HG03159 (cell line): Measurements from ENCODE around the gene ABHD6.

ENCODE experiments used
- ATAC-seq: cut with Tn5 transposase; IDR thresholded peaks from one replicate; pipeline ENCODE4 v1.9.1; 2021; ENCODE audit warnings: mild to moderate bottlenecking, moderate library complexity; ENCODE audit not compliant: unreplicated experiment

The ABHD6 gene

GRCh38 chr3:58307639-58308215 is 70.1 kb downstream of the ABHD6 start:
- no peak for ATAC-seq

DNA sequence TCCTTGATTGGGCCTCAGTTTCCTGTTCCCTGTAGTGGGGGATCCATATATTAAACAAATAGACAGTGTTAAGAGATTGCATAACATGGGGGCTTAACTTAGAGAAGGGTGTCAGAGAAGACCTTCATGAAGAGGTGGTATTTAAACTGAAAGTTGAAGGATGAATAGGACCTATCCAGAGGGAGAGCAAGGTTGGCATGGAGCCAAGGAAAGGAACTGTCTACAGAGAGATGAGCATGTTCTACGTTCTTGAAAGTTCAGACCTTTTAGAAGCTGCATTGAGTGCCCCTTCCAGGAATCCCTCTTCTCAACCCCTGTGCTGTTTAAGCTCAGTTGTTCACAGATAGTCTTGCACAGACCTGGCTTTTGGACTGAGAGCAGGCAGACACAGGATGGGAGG is 71.1 kb downstream of the ABHD6 start:
- no peak for ATAC-seq

DNA sequence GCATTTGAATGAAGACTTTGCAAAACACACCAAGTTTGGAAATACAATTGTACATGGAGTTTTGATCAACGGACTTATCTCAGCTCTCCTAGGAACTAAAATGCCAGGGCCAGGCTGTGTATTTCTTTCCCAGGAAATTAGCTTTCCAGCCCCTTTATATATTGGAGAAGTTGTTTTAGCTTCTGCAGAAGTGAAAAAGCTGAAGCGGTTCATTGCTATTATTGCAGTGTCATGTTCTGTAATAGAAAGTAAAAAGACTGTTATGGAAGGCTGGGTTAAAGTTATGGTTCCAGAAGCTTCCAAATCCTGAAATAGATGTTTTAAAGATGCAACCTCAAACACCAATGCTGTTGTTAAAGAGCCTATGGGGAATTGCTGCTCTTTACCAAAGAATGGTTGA is 80.2 kb downstream of the ABHD6 start:
- ATAC-seq = no peak

DNA sequence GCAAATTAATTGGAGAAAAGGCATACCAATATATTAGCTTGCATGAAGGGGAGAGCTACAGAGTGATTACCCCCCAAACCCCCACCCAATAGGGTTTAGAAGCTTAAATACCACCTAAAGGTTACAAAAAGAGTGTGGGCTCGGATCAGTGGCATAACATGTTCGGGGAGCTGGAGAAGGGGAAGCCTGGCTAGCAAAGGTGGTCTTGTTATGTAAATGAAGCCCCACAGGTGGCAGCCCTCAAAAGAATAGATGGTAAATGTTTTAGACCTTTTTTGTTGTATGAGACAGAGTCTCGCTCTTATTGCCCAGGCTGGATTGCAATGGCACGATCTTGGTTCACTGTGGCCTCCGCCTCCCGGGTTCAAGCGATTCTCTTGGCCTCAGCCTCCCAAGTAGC is 84.2 kb downstream of the ABHD6 start:
- no peak for ATAC-seq

GRCh38 chr3:58322793-58323192 is 85.2 kb downstream of the ABHD6 start:
- ATAC-seq = no peak

- no peak for ATAC-seq
Observed at GRCh38 chr3:58323529-58324390, 86.2 kb downstream of the ABHD6 start.

DNA sequence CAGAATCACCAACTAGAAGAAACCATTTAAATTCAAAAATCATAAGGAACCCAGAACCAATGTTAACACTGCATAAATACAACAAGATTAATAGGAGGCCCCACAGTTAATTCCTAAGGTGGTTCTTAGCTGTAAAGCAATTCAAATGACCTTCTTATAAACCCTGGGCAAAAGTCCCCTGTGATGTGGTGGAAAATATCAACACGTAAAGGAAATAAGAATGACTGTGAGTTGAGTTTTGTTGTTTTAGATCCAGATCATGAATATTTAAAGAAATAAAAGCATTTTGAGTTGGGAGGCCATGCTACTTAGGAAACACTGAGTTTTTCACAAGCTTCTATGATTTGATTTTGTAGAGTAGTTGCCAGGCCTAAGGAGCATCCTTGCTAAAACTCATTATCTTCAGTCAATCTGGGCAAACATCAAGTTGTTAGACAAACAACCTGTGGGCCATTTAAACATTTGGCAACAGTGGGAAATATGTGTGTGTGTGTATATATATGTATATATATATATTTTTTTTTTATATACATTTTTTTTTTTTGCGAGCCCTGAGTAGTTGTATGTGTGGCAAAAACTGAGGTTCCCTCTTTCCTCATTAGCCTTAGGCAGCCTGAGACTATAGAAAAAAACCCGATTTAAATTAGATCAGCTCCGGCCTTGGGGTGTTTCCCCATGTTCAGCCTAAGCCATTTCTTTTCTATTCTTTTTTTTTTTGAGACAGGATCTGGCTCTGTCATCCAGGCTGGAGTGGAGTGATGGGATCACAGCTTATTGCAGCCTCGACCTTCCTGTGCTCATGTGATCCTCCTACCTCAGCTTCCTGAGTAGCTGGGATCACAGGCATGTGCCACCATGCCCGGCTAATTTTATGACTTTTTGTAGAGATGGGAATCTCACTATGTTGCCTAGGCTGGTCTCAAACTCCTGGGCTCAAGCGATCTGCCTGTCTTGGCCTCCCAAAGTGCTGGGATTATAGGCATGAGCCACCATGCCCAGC is 87.1 kb downstream of the ABHD6 start:
- ATAC-seq = no peak

DNA sequence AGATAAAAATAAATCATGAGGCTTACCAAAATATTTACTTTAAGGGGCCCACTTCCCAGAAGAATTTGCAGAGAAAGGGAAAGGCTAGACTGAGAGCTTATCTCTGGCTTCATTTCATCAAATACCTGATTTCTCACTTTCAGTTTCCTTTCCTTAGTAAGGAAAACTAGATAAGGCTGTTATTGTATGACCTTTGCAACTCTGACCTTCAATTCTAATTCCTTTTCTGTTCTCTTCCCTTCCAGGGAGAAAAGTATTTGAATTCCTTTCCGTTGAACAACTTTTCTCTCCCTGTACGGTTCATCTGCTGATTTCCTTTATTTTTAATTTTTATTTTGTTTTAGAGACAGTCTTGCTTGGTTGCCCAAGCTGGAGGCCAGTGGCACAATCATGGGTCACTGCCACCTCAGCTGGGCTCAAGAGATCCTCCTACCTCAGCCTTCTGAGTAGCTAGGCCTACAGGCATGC is 88.0 kb downstream of the ABHD6 start:
- ATAC-seq = no peak

DNA sequence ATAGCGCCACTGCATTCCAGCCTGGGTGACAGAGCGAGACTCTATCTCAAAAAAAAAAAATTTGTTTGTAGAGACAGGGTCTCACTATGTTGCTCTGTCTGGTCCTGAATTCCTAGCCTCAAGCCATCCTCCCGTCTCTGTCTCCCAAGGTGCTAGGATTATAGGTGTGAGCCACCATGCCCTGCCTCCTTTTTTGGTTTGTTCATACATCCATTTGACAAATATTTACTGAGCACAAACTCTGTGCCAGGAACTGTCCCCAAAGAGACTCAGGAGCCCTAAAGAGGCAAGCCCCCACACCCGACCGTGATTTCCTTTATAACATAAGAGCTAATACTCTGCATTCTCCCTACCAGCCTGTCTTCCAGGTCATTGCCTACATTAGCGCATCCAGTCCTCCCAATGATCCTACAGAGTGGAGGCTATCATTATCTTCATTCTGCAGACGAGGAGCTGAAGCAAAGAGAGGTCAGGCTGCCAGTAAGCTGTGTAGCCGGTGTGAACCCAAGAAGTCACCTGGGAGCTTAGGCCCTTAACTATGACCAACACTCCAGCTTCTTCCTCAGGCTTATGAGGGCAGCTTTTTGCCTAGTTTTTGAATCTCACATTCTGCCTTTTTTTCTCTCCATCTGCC is 88.8 kb downstream of the ABHD6 start:
- no peak for ATAC-seq

GRCh38 chr3:58329150-58329921 is 91.7 kb downstream of the ABHD6 start:
- ATAC-seq = no peak

- no peak for ATAC-seq
Observed at GRCh38 chr3:58329922-58330413, 92.4 kb downstream of the ABHD6 start.

- no peak for ATAC-seq
Observed at GRCh38 chr3:58331593-58332152, 94.1 kb downstream of the ABHD6 start.

DNA sequence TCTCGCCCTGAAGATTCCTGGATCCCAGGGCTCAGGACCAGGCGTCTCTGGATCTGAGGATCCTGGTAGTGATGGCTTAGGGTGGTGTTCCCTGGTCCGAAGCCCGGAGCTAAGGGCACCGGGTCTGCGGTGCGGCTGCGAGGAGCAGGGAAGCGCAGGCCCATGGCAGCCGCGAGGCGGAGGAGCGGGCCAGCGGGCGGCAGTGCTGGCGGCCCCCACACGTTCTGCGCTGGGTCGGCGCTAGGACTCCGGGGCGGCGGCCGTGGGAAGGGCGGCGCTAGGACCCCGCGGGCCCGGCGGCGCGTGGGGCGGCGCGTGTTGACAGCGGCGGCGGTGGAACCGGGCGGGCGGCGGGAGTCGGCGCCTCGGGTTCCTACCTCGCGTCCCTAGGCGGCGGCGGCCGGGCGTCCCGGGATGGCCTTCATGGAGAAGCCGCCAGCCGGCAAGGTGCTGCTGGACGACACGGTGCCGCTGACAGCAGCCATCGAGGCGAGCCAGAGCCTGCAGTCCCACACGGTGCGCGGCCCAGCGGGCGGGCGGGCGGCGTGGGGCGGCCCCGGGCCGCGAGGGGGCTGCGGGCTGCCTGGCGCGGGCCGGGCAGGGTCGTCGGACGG is 95.1 kb downstream of the ABHD6 start, which contains the start of gene PXK:
PXK (plus strand) TSS at position 318 of the 614 bp plus-strand sequence; CDS start at position 415, 97 bp downstream.
- peak; percentile 88 for ATAC-seq

DNA sequence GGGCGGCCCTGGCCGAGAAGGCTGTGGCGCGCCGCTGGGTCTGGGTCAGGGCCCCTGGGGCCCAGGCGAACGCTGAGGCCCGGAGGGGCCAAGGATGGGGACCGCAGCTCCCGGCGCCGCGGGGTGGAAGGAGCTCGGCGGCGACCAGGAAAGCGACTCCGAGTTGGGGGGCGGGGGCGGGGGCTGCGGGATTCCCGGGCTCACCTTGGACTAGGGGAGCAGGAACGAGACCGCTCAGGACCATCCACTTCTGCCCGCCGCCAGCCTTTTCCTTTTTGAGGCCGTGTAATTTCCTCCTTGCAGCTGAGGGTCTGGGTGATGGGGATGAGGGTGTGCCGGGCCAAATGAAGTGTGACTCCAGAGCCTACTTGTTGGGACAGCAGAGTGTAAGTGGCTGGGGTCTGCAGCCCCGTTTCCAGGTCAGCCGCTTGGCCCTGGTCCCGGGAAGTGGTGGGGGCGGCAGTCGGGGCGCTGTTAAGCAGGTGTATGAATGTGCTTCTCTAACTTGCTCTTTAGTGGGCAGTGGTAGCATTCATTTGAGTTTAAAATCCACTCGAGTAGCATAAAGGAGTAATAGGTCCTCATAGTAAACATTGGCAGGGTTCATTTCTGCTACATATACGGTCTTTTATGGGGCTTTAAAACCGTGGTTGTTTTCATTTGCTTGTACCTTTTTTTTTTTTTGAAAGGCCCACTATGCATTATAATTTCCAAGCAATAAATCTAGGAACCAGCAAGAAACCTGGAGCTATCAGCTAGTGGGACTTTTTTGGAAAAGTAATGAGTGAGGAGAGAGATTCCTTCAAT is 95.8 kb downstream of the ABHD6 start:
- ATAC-seq = peak; percentile 23

GRCh38 chr3:58334013-58334321 is 96.4 kb downstream of the ABHD6 start:
- no peak for ATAC-seq

DNA sequence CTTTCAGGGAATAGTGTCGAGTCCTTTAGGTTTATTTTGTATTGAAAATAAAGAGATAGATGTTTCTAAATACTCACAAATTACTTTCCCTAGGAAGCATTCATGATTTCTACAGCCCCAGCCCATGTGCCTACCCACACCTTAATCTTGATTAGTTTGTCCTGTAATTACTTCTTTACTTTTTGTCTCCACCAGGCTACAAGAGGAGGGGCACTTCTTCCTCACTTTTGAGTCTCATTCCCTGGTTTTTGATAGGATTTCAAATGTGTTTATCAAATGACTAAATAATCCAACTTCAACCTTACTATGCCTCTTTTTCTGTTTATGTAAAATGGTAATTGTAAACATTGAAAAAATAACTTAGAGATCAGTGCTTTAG is 96.9 kb downstream of the ABHD6 start:
- no peak for ATAC-seq

GRCh38 chr3:58335652-58335947 is 98.0 kb downstream of the ABHD6 start:
- no peak for ATAC-seq

- ATAC-seq = no peak
Observed at GRCh38 chr3:58336135-58336882, 98.7 kb downstream of the ABHD6 start.
